Erythroblast (primary cell): ENCODE measurements around the gene LOXHD1.

ENCODE experiments used
- GATA1 ChIP-seq: IDR thresholded peaks from 2 replicates; pipeline ENCODE4 v1.6.1; 2011; ENCODE audit warnings: low read depth, mild to moderate bottlenecking, control low read depth, low read length, moderate library complexity
- POLR2A ChIP-seq: IDR thresholded peaks from 2 replicates; pipeline ENCODE4 v1.6.1; 2011; ENCODE audit warnings: mild to moderate bottlenecking, low read length

DNA sequence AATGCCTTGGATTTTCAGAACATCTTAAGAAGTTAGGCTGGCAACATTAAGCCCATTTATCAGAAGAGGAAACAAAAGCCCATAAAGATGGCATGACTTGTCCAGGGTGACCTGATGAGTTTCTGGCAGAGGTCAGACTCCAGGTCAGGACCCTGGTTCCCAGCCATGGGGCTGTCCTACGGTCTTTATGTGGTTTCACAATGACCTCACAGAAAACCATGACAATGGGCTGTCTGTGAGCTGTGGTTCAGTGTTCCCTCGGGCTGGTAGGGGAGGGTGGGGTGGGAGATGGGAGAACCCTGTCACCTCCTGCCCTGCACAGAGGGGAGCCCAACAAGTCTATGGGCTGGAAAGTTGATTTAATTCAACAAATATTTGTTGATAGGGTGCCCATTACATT, 101.8 kb downstream of the LOXHD1 start:
- no peak for TF ChIP-seq POLR2A
- no peak for TF ChIP-seq GATA1
